Measurements from ENCODE around the gene DDX60. TPM values are rescaled to one million over a fixed set of nuclear protein-coding genes. Genes with fewer than 3 reads are reported as not detected.

DDX60 gene
- total RNA-seq, 4 donors from 2014 or later = 6.1 to 17.3 (median 15.4) TPM

- Histone ChIP-seq H3K27me3 (no peaks in the 10 kb centered on the region), H3K36me3 (peaks cover 21% of the 10 kb centered on the region), H3K9me3 (no peaks in the 10 kb centered on the region), H3K4me1 (no peaks in the 10 kb centered on the region), H3K4me3 (no peak overlapping the region), H3K27ac (no peak overlapping the region)
- TF ChIP-seq EP300 (IDR thresholded peaks at IDR 0.05) (no peak), POLR2AphosphoS5 (IDR thresholded peaks at IDR 0.05) (no peak), CTCF (IDR thresholded peaks at IDR 0.05) (no peak), POLR2A (IDR thresholded peaks at IDR 0.05) (no peak)
- 96% methylated on average over 1 of the region's 1 CpG for WGBS
- no peak for DNase-seq (ENCODE audit: low spot score in 2 of 2)
Observed at GRCh38 chr4:168259096-168259495, 59.5 kb downstream of the DDX60 start.

GRCh38 chr4:168257768-168258167 lies 60.8 kb downstream of the DDX60 start:
- DNase-seq (ENCODE audit: low spot score in 2 of 2) = no peak
- H3K4me3 ChIP-seq = no peak overlapping the region
- WGBS = 75% methylated on average over 4 of the region's 4 CpGs
- no peak for TF ChIP-seq CTCF (IDR thresholded peaks at IDR 0.05)
- no peak for TF ChIP-seq POLR2AphosphoS5 (IDR thresholded peaks at IDR 0.05)
- no peak for TF ChIP-seq POLR2A (IDR thresholded peaks at IDR 0.05)
- no peak for TF ChIP-seq EP300 (IDR thresholded peaks at IDR 0.05)
- no peaks in the 10 kb centered on the region for H3K4me1 ChIP-seq
- H3K27me3 ChIP-seq = no peaks in the 10 kb centered on the region
- H3K27ac ChIP-seq = no peak overlapping the region
- H3K36me3 ChIP-seq = peaks cover 35% of the 10 kb centered on the region
- no peaks in the 10 kb centered on the region for H3K9me3 ChIP-seq

GRCh38 chr4:168248176-168248710 lies 70.3 kb downstream of the DDX60 start:
- Histone ChIP-seq H3K27me3 (no peaks in the 10 kb centered on the region), H3K4me1 (no peaks in the 10 kb centered on the region), H3K9me3 (no peaks in the 10 kb centered on the region), H3K4me3 (no peak overlapping the region), H3K27ac (no peak overlapping the region), H3K36me3 (peaks cover 40% of the 10 kb centered on the region)
- no peak for DNase-seq (ENCODE audit: low spot score in 2 of 2)
- 72% methylated on average over 3 of the region's 3 CpGs for WGBS
- TF ChIP-seq POLR2AphosphoS5 (IDR thresholded peaks at IDR 0.05) = no peak
- no peak for TF ChIP-seq EP300 (IDR thresholded peaks at IDR 0.05)
- TF ChIP-seq POLR2A (IDR thresholded peaks at IDR 0.05) = no peak
- no peak for TF ChIP-seq CTCF (IDR thresholded peaks at IDR 0.05)

- Histone ChIP-seq H3K4me3 (no peak overlapping the region), H3K36me3 (peaks cover 36% of the 10 kb centered on the region), H3K27ac (no peak overlapping the region), H3K9me3 (no peaks in the 10 kb centered on the region), H3K27me3 (no peaks in the 10 kb centered on the region), H3K4me1 (no peaks in the 10 kb centered on the region)
- DNase-seq (ENCODE audit: low spot score in 2 of 2) = no peak
- TF ChIP-seq POLR2AphosphoS5 (IDR thresholded peaks at IDR 0.05) (no peak), POLR2A (IDR thresholded peaks at IDR 0.05) (no peak), CTCF (IDR thresholded peaks at IDR 0.05) (no peak), EP300 (IDR thresholded peaks at IDR 0.05) (no peak)
- WGBS = 94% methylated on average over 5 of the region's 5 CpGs
Observed at GRCh38 chr4:168247603-168248002, 70.9 kb downstream of the DDX60 start.

- 69% methylated on average over 3 of the region's 3 CpGs for WGBS
- Histone ChIP-seq H3K36me3 (peaks cover 33% of the 10 kb centered on the region), H3K27me3 (no peaks in the 10 kb centered on the region), H3K9me3 (no peaks in the 10 kb centered on the region), H3K27ac (no peak overlapping the region), H3K4me1 (no peaks in the 10 kb centered on the region), H3K4me3 (no peak overlapping the region)
- no peak for TF ChIP-seq POLR2A (IDR thresholded peaks at IDR 0.05)
- TF ChIP-seq EP300 (IDR thresholded peaks at IDR 0.05) = no peak
- TF ChIP-seq POLR2AphosphoS5 (IDR thresholded peaks at IDR 0.05) = no peak
- TF ChIP-seq CTCF (IDR thresholded peaks at IDR 0.05) = no peak
- no peak for DNase-seq (ENCODE audit: low spot score in 2 of 2)
Observed at GRCh38 chr4:168241953-168242352, 76.6 kb downstream of the DDX60 start.

All from suprapubic skin (tissue), 4 donors.